BJ (cell line): ENCODE measurements around the gene SCT. TPM values are rescaled to one million over a fixed set of nuclear protein-coding genes. Genes with fewer than 3 reads are reported as not detected.

Source experiments
- CTCF ChIA-PET: fragments of 350-600 bp; formaldehyde crosslinking; extraction: SDS; loops from one replicate; lab custom pipeline; 2021; ENCODE audit warnings: antibody characterized with exemption, inconsistent platforms; lab: Yijun Ruan, JAX
- POLR2A ChIA-PET: fragments of 300-600 bp; sonication (Branson Sonifier 250); formaldehyde crosslinking; extraction: SDS; loops from one replicate; lab custom pipeline; 2021; ENCODE audit warnings: antibody characterized with exemption; lab: Charles Lee
- DNase-seq: peaks from one replicate; pipeline ENCODE4 v3.0.0-alpha.2; 2011; ENCODE audit warnings: low read depth
- H3K27me3 ChIP-seq: 2 replicates; pipeline ENCODE4 v1.6.0; 2011; ENCODE audit warnings: low read length; ENCODE audit not compliant: control insufficient read depth, insufficient read depth
- H3K36me3 ChIP-seq: 2 replicates; pipeline ENCODE4 v1.5.1; 2011; ENCODE audit warnings: low read length; ENCODE audit not compliant: control insufficient read depth, insufficient read depth
- H3K4me3 ChIP-seq: 2 replicates; pipeline ENCODE4 v1.5.1; 2011; ENCODE audit warnings: low read depth, mild to moderate bottlenecking, control low read depth, low read length
- CTCF ChIP-seq: IDR thresholded peaks from 2 replicates; pipeline ENCODE4 v1.5.1; 2011; ENCODE audit warnings: low read depth, mild to moderate bottlenecking, control low read depth, inconsistent platforms, low read length, moderate library complexity; ENCODE audit not compliant: insufficient read depth
- polyA plus RNA-seq: library from polyadenylated mRNA; depleted of rRNA; stranded (reverse); fragments of >200 nt; gene quantifications from 2 replicates; pipeline ENCODE4 v1.2.3, GENCODE V29; 2011

SCT gene
- polyA plus RNA-seq, 1 experiment = not detected

GRCh38 chr11:636511-637332, 9.7 kb upstream of the SCT start, which contains the start of gene DRD4:
DRD4 (plus strand) TSS chr11:637269; CDS start chr11:637305, 36 bp downstream.
- no peak for TF ChIP-seq CTCF
- Histone ChIP-seq H3K36me3 (peaks cover 3% of the 10 kb centered on the region), H3K4me3 (peak within 1 kb of the TSS; percentile 16; the same call in 1 of the 2 replicates), H3K27me3 (peaks cover 3% of the 10 kb centered on the region; the same call in 1 of the 2 replicates)
- CTCF ChIA-PET = no interaction called here
- POLR2A ChIA-PET = no interaction called here
- no peak for DNase-seq

GRCh38 chr11:635945-636510, 9.0 kb upstream of the SCT start:
- Histone ChIP-seq H3K27me3 (peaks cover 3% of the 10 kb centered on the region; the same call in 1 of the 2 replicates), H3K36me3 (peaks cover 1% of the 10 kb centered on the region), H3K4me3 (no peak overlapping the region)
- no peak for TF ChIP-seq CTCF
- DNase-seq = no peak
- POLR2A ChIA-PET = no interaction called here
- CTCF ChIA-PET = no interaction called here

GRCh38 chr11:630871-631270, 3.9 kb upstream of the SCT start:
- Histone ChIP-seq H3K36me3 (no peaks in the 10 kb centered on the region; the same call in 1 of the 2 replicates), H3K27me3 (no peaks in the 10 kb centered on the region; the same call in 1 of the 2 replicates), H3K4me3 (no peak overlapping the region)
- TF ChIP-seq CTCF = no peak
- ChIA-PET POLR2A (no interaction called here), CTCF (no interaction called here)
- DNase-seq = no peak

- POLR2A ChIA-PET = no interaction called here
These were observed 2.2 kb upstream of the SCT start for GRCh38 chr11:629237-629583.

More at GRCh38 chr11:629237-629583, 2.2 kb upstream of the SCT start:
- Histone ChIP-seq H3K27me3 (no peaks in the 10 kb centered on the region; the same call in 1 of the 2 replicates), H3K36me3 (no peaks in the 10 kb centered on the region; the same call in 1 of the 2 replicates), H3K4me3 (no peak overlapping the region)
- TF ChIP-seq CTCF = no peak
- DNase-seq = no peak
- CTCF ChIA-PET = no interaction called here
